HEK293 (cell line): ENCODE data around the gene FAM98C.

Experiments used
- CTCF ChIA-PET: fragments of 350-600 bp; formaldehyde crosslinking; extraction: SDS; loops from one replicate; lab custom pipeline; 2021; ENCODE audit warnings: antibody characterized with exemption; lab: Yijun Ruan, JAX
- POLR2A ChIA-PET: fragments of 300-600 bp; formaldehyde crosslinking; extraction: SDS; loops from one replicate; lab custom pipeline; 2020; ENCODE audit warnings: antibody characterized with exemption, inconsistent platforms; lab: Yijun Ruan, JAX
- H3K27ac ChIP-seq: fragments of 200-500 bp; sonication (Bioruptor generic); 2 replicates; pipeline ENCODE4 v1.5.1; 2014; ENCODE audit warnings: low read depth, low read length, control low read depth, inconsistent platforms; ENCODE audit errors: extremely low read depth
- H3K36me3 ChIP-seq, 2 experiments: fragments of 200-500 bp in 1 of 2; sonication (Bioruptor generic) in 1 of 2; 1 replicate in 1 of 2; 2 replicates in 1 of 2; pipeline ENCODE4 v1.5.1; 2014 to 2017; ENCODE audit warnings: inconsistent platforms in 2 of 2, low read length in 2 of 2; ENCODE audit not compliant: control insufficient read depth in 2 of 2, insufficient read depth in 1 of 2
- H3K4me1 ChIP-seq: fragments of 200-500 bp; sonication (Bioruptor generic); 2 replicates; pipeline ENCODE4 v1.5.1; 2014; ENCODE audit warnings: mild to moderate bottlenecking, low read length, inconsistent platforms; ENCODE audit not compliant: control insufficient read depth, insufficient read depth
- H3K4me3 ChIP-seq: 2 replicates; pipeline ENCODE4 v1.5.1; 2011; ENCODE audit warnings: low read depth, mild to moderate bottlenecking, control low read depth, low read length, moderate library complexity
- H3K9me3 ChIP-seq: fragments of 200-500 bp; sonication (Bioruptor generic); 2 replicates; pipeline ENCODE4 v1.5.1; 2014; ENCODE audit warnings: low read depth, low read length, inconsistent platforms; ENCODE audit not compliant: control insufficient read depth, insufficient read depth
- GLI4 ChIP-seq: fragments of 450-650 bp; formaldehyde crosslinking; IDR thresholded peaks from 2 replicates; pipeline ENCODE4 v1.5.1; 2016; ENCODE audit warnings: missing biosample characterization, missing genetic modification characterization
- SCRT1 ChIP-seq: fragments of 450-650 bp; formaldehyde crosslinking; IDR thresholded peaks from 2 replicates; pipeline ENCODE4 v1.5.1; 2016; ENCODE audit warnings: missing biosample characterization, missing genetic modification characterization, borderline replicate concordance
- ZFP69B ChIP-seq: fragments of 450-650 bp; formaldehyde crosslinking; IDR thresholded peaks from 2 replicates; pipeline ENCODE4 v1.5.1; 2016; ENCODE audit warnings: missing biosample characterization, missing genetic modification characterization
- ZNF354C ChIP-seq: fragments of 450-650 bp; formaldehyde crosslinking; IDR thresholded peaks from 2 replicates; pipeline ENCODE4 v1.5.1; 2016; ENCODE audit warnings: missing biosample characterization, missing genetic modification characterization, low read depth, borderline replicate concordance
- ZNF366 ChIP-seq: fragments of 450-650 bp; formaldehyde crosslinking; conservative IDR thresholded peaks from 2 replicates; pipeline ENCODE4 v1.5.1; 2016; ENCODE audit warnings: missing biosample characterization, missing genetic modification characterization
- ZNF416 ChIP-seq: fragments of 450-650 bp; formaldehyde crosslinking; IDR thresholded peaks from 2 replicates; pipeline ENCODE4 v1.5.1; 2016; ENCODE audit warnings: missing biosample characterization, missing genetic modification characterization
- ZNF423 ChIP-seq: fragments of 450-650 bp; formaldehyde crosslinking; IDR thresholded peaks from 2 replicates; pipeline ENCODE4 v1.5.1; 2016; ENCODE audit warnings: missing biosample characterization, missing genetic modification characterization
- ZNF513 ChIP-seq: fragments of 450-650 bp; IDR thresholded peaks from 2 replicates; pipeline ENCODE4 v1.5.1; 2018; ENCODE audit warnings: missing biosample characterization, missing genetic modification characterization
- ZNF610 ChIP-seq: fragments of 450-650 bp; formaldehyde crosslinking; IDR thresholded peaks from 2 replicates; pipeline ENCODE4 v1.5.1; 2016; ENCODE audit warnings: missing biosample characterization, missing genetic modification characterization, borderline replicate concordance
- ZNF621 ChIP-seq: fragments of 450-650 bp; formaldehyde crosslinking; IDR thresholded peaks from 2 replicates; pipeline ENCODE4 v1.5.1; 2017; ENCODE audit warnings: missing biosample characterization, missing genetic modification characterization
- ZNF692 ChIP-seq: fragments of 450-650 bp; formaldehyde crosslinking; IDR thresholded peaks from 2 replicates; pipeline ENCODE4 v1.5.1; 2016; ENCODE audit warnings: missing biosample characterization, missing genetic modification characterization
- ZSCAN16 ChIP-seq: fragments of 450-650 bp; formaldehyde crosslinking; IDR thresholded peaks from 2 replicates; pipeline ENCODE4 v1.5.1; 2016; ENCODE audit warnings: missing biosample characterization, missing genetic modification characterization
- TF ChIP-seq, protein P1 (sequence below): fragments of 450-650 bp; formaldehyde crosslinking; IDR thresholded peaks from 2 replicates; pipeline ENCODE4 v1.5.1; 2016; ENCODE audit warnings: missing biosample characterization, missing genetic modification characterization, low read depth

FAM98C gene

DNA sequence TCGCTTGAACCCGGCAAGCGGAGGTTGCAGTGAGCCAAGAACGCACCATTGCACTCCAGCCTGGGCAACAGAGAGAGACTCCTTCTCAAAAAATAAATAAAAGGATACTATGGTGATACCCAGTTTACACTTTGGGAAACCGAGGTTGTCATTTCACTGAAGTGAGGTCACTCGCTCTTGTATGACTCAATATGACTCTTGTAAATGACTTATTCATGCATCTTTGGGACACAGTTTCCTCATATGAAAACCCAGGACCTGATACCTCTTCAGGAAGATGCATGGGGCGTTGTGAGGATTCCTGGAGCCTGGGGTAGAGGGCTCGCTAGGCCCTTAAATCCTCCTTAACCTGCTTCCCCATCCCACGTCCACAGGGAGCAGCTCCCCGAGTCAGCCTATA, 24.0 kb upstream of the FAM98C start:
- Histone ChIP-seq H3K4me3 (no peak overlapping the region), H3K4me1 (peaks cover 17% of the 10 kb centered on the region)
- no peak for TF ChIP-seq ZNF513 (tag by site-specific recombination)
- TF ChIP-seq, protein P1, sequence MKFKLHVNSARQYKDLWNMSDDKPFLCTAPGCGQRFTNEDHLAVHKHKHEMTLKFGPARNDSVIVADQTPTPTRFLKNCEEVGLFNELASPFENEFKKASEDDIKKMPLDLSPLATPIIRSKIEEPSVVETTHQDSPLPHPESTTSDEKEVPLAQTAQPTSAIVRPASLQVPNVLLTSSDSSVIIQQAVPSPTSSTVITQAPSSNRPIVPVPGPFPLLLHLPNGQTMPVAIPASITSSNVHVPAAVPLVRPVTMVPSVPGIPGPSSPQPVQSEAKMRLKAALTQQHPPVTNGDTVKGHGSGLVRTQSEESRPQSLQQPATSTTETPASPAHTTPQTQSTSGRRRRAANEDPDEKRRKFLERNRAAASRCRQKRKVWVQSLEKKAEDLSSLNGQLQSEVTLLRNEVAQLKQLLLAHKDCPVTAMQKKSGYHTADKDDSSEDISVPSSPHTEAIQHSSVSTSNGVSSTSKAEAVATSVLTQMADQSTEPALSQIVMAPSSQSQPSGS (tag by site-specific recombination), result no peak
- no peak for TF ChIP-seq ZSCAN16
- TF ChIP-seq, all 188 proteins: peak for 0
- POLR2A ChIA-PET, result interaction anchor here (2.6 kb wide), 1 partner anchor 9 kb away, joined by 31 read pairs; the partner anchor contains the start of gene GGN
- CTCF ChIA-PET, result interaction anchor here (1.4 kb wide), 1 partner anchor 134 kb away, joined by 4 read pairs; no protein-coding TSS in a partner anchor
- Histone ChIP-seq H3K27ac (no peak overlapping the region), H3K9me3 (no peaks in the 10 kb centered on the region), H3K36me3 (peaks cover 71 to 79% of the 10 kb centered on the region in 2 experiments)

GRCh38 chr19:38381138-38381537, 21.8 kb upstream of the FAM98C start:
- H3K4me3 ChIP-seq, result no peak overlapping the region
- H3K9me3 ChIP-seq, result no peaks in the 10 kb centered on the region
- H3K27ac ChIP-seq, result no peak overlapping the region
- CTCF ChIA-PET, result interaction anchor here (0.6 kb wide), 2 partner anchors 50 to 98 kb away, joined by 3 to 4 read pairs; no protein-coding TSS in a partner anchor
- POLR2A ChIA-PET, result interaction anchor here (0.8 to 1.4 kb wide), 3 partner anchors 13 to 22 kb away, joined by 3 read pairs; partner anchors contain the start of gene FAM98C
- H3K4me1 ChIP-seq, result peaks cover 5% of the 10 kb centered on the region
- H3K36me3 ChIP-seq, result peaks cover 82 to 87% of the 10 kb centered on the region in 2 experiments
- TF ChIP-seq ZNF621 (tag by site-specific recombination) (no peak), ZNF423 (tag by site-specific recombination) (no peak), ZNF416 (tag by site-specific recombination) (no peak)

GRCh38 chr19:38383184-38383583, 19.7 kb upstream of the FAM98C start:
- peaks cover 11% of the 10 kb centered on the region for H3K4me1 ChIP-seq
- no peak overlapping the region for H3K27ac ChIP-seq
- peaks cover 61 to 72% of the 10 kb centered on the region in 2 experiments for H3K36me3 ChIP-seq
- no peak overlapping the region for H3K4me3 ChIP-seq
- TF ChIP-seq ZNF354C (tag by site-specific recombination), result no peak
- no peak for TF ChIP-seq SCRT1 (tag by site-specific recombination)
- no peak for TF ChIP-seq GLI4 (tag by site-specific recombination)
- TF ChIP-seq ZNF366 (tag by site-specific recombination), result peak; percentile 34; the same call in 1 of the 2 replicates
- CTCF ChIA-PET, result interaction anchor here (0.7 to 2.4 kb wide), 2 partner anchors 47 to 139 kb away, joined by 3 to 14 read pairs; no protein-coding TSS in a partner anchor
- POLR2A ChIA-PET, result interaction anchor here (3.8 kb wide), 1 partner anchor 8 kb away, joined by 36 read pairs; the partner anchor contains the start of gene PSMD8
- H3K9me3 ChIP-seq, result no peaks in the 10 kb centered on the region

GRCh38 chr19:38383743-38384142, 19.1 kb upstream of the FAM98C start:
- H3K4me3 ChIP-seq, result no peak overlapping the region
- H3K9me3 ChIP-seq, result no peaks in the 10 kb centered on the region
- H3K27ac ChIP-seq, result no peak overlapping the region
- H3K36me3 ChIP-seq, result peaks cover 56 to 71% of the 10 kb centered on the region in 2 experiments
- TF ChIP-seq ZFP69B (tag by site-specific recombination) (peak; percentile 74; the same call in 1 of the 2 replicates), ZNF692 (tag by site-specific recombination) (peak; percentile 72), ZNF610 (tag by site-specific recombination) (no peak)
- CTCF ChIA-PET, result interaction anchor here (0.6 to 2.4 kb wide), 6 partner anchors 48 to 716 kb away, joined by 3 to 14 read pairs (median 4); partner anchors contain the start of gene CATSPERG
- peaks cover 14% of the 10 kb centered on the region for H3K4me1 ChIP-seq
- POLR2A ChIA-PET, result interaction anchor here (0.6 to 3.8 kb wide), 3 partner anchors 9 to 23 kb away, joined by 3 to 36 read pairs (median 10); partner anchors contain the start of genes FAM98C and PSMD8
